ENCODE measurements around the gene INAFM1. TPM values are rescaled to one million over a fixed set of nuclear protein-coding genes. Genes with fewer than 3 reads are reported as not detected.

The INAFM1 gene
- total RNA-seq, 1 donor: 2.5 TPM

GRCh38 chr19:47255879-47256692 is 18.6 kb upstream of the INAFM1 start, which contains the start of gene CCDC9:
TSS of gene CCDC9 (plus strand) at chr19:47256525. CDS start at chr19:47258401, 1,876 bp downstream.
- Histone ChIP-seq H3K27ac (ENCODE audit: low read depth, low read length) (peak within 1 kb of the TSS; percentile 95), H3K4me1 (ENCODE audit: insufficient read depth, low read length) (peaks cover 26% of the 10 kb centered on the region), H3K27me3 (ENCODE audit: insufficient read depth, low read length) (no peaks in the 10 kb centered on the region), H3K36me3 (ENCODE audit: insufficient read depth, low read length) (peaks cover 25% of the 10 kb centered on the region), H4K20me1 (ENCODE audit: insufficient read depth, low read length) (peaks cover 4% of the 10 kb centered on the region), H3K79me2 (ENCODE audit: insufficient read depth, low read length) (peaks cover 35% of the 10 kb centered on the region), H3K9me3 (ENCODE audit: low read depth, low read length) (no peaks in the 10 kb centered on the region), H3K4me2 (ENCODE audit: insufficient read depth, low read length) (peak within 1 kb of the TSS; percentile 100), H2AFZ (ENCODE audit: low read length) (peak within 1 kb of the TSS; percentile 90), H3K4me3 (ENCODE audit: insufficient read depth, low read length) (peak within 1 kb of the TSS; percentile 83)
- TF ChIP-seq CTCF (IDR thresholded peaks at IDR 0.05; ENCODE audit: extremely low read depth, low read depth, low read length): no peak
- DNase-seq (ENCODE audit: insufficient read length, low spot score, missing footprints): peak; percentile 99

GRCh38 chr19:47256693-47257410 is 17.8 kb upstream of the INAFM1 start:
- Histone ChIP-seq H2AFZ (ENCODE audit: low read length) (no peak overlapping the region), H3K4me2 (ENCODE audit: insufficient read depth, low read length) (peak overlapping the region; percentile 100), H3K36me3 (ENCODE audit: insufficient read depth, low read length) (peaks cover 31% of the 10 kb centered on the region), H3K4me3 (ENCODE audit: insufficient read depth, low read length) (peak overlapping the region; percentile 83), H4K20me1 (ENCODE audit: insufficient read depth, low read length) (peaks cover 7% of the 10 kb centered on the region), H3K27ac (ENCODE audit: low read depth, low read length) (peak overlapping the region; percentile 92), H3K4me1 (ENCODE audit: insufficient read depth, low read length) (peaks cover 26% of the 10 kb centered on the region), H3K9me3 (ENCODE audit: low read depth, low read length) (no peaks in the 10 kb centered on the region), H3K27me3 (ENCODE audit: insufficient read depth, low read length) (no peaks in the 10 kb centered on the region), H3K79me2 (ENCODE audit: insufficient read depth, low read length) (peaks cover 38% of the 10 kb centered on the region)
- peak; percentile 100 for DNase-seq (ENCODE audit: insufficient read length, low spot score, missing footprints)
- TF ChIP-seq CTCF (IDR thresholded peaks at IDR 0.05; ENCODE audit: extremely low read depth, low read depth, low read length): no peak

- peaks cover 38% of the 10 kb centered on the region for H3K36me3 ChIP-seq (ENCODE audit: insufficient read depth, low read length)
- H3K27ac ChIP-seq (ENCODE audit: low read depth, low read length): peak overlapping the region; percentile 95
- peak overlapping the region; percentile 100 for H3K4me2 ChIP-seq (ENCODE audit: insufficient read depth, low read length)
- peak; percentile 90 for DNase-seq (ENCODE audit: insufficient read length, low spot score, missing footprints)
- H3K27me3 ChIP-seq (ENCODE audit: insufficient read depth, low read length): no peaks in the 10 kb centered on the region
- H3K9me3 ChIP-seq (ENCODE audit: low read depth, low read length): no peaks in the 10 kb centered on the region
- no peak for TF ChIP-seq CTCF (IDR thresholded peaks at IDR 0.05; ENCODE audit: extremely low read depth, low read depth, low read length)
- peaks cover 42% of the 10 kb centered on the region for H3K79me2 ChIP-seq (ENCODE audit: insufficient read depth, low read length)
- H2AFZ ChIP-seq (ENCODE audit: low read length): peak overlapping the region; percentile 80
- H4K20me1 ChIP-seq (ENCODE audit: insufficient read depth, low read length): peaks cover 7% of the 10 kb centered on the region
- H3K4me1 ChIP-seq (ENCODE audit: insufficient read depth, low read length): peaks cover 26% of the 10 kb centered on the region
- peak overlapping the region; percentile 83 for H3K4me3 ChIP-seq (ENCODE audit: insufficient read depth, low read length)
Measured at GRCh38 chr19:47257411-47258169, 17.1 kb upstream of the INAFM1 start.
